ENCODE results near the gene CCDC57.

GRCh38 chr17:82080048-82080788, 132.4 kb downstream of the CCDC57 start:
- TF ChIP-seq EZH2phosphoT487 (conservative IDR thresholded peaks at IDR 0.05; ENCODE audit: low read length) (no peak), CTCF (IDR thresholded peaks at IDR 0.05; ENCODE audit: insufficient read depth, low read length, poor library complexity, severe bottlenecking) (no peak)

Measured in SU-DHL-6 (cell line).